Transverse colon (tissue), 4 donors: ENCODE measurements around the gene MEGF9. TPM values are rescaled to one million over a fixed set of nuclear protein-coding genes. Genes with fewer than 3 reads are reported as not detected.

Source experiments
- DNase-seq: peaks from one replicate; pipeline ENCODE4 v3.0.0-alpha.2; 2019
- H3K27ac ChIP-seq, 4 donors: fragments of 200-600 bp; sonication (generic); 2 replicates each; pipeline ENCODE4 v1.5.1; 2016 to 2018; ENCODE audit warnings: inconsistent platforms in 4 of 4
- H3K27me3 ChIP-seq: fragments of 200-600 bp; sonication (generic); 2 replicates; pipeline ENCODE4 v1.5.1; 2017; ENCODE audit warnings: inconsistent platforms
- H3K36me3 ChIP-seq, 4 donors: fragments of 200-600 bp; sonication (generic); 2 replicates each; pipeline ENCODE4 v1.5.1; 2017 to 2019; ENCODE audit warnings: inconsistent platforms in 4 of 4
- H3K4me1 ChIP-seq, 4 donors: fragments of 200-600 bp; sonication (generic); 2 replicates each; pipeline ENCODE4 v1.5.1; 2017 to 2020; ENCODE audit warnings: inconsistent platforms in 4 of 4
- H3K4me3 ChIP-seq, 4 donors: fragments of 200-600 bp; sonication (generic); 1 replicate in 1 of 4; 2 replicates in 3 of 4; pipeline versions ENCODE4 v1.5.1 to v1.6.1; 2017 to 2019; ENCODE audit warnings: inconsistent platforms in 4 of 4
- H3K9me3 ChIP-seq, 2 donors: fragments of 200-600 bp; sonication (generic); 2 replicates each; pipeline ENCODE4 v1.5.1; 2017 to 2019; ENCODE audit warnings: inconsistent platforms in 2 of 2
- CTCF ChIP-seq, 5 experiments: fragments of 200-600 bp in 3 of 5; fragments of 450-650 bp in 2 of 5; sonication (generic) in 3 of 5; IDR thresholded peaks; 1 replicate in 2 of 5; 2 replicates in 3 of 5; pipeline ENCODE4 v1.5.1; 2016 to 2017; ENCODE audit warnings: antibody characterized with exemption in 5 of 5, inconsistent platforms in 3 of 5, mild to moderate bottlenecking in 2 of 5, moderate library complexity in 1 of 5
- EP300 ChIP-seq: sonication (generic); formaldehyde crosslinking; IDR thresholded peaks from one replicate; pipeline ENCODE4 v1.6.1; 2017; ENCODE audit warnings: antibody characterized with exemption, low read depth
- POLR2A ChIP-seq: fragments of 450-650 bp; IDR thresholded peaks from one replicate; pipeline ENCODE4 v1.6.1; 2016; ENCODE audit warnings: antibody characterized with exemption, mild to moderate bottlenecking, moderate library complexity
- POLR2AphosphoS5 ChIP-seq, 3 donors: sonication (generic); formaldehyde crosslinking; IDR thresholded peaks; one replicate each; pipeline ENCODE4 v1.6.1; 2016; ENCODE audit warnings: antibody characterized with exemption in 3 of 3
- WGBS, 2 donors: methylation state at CpG; one replicate each; pipeline ENCODE4 v1.1.5; 2018; ENCODE audit warnings: low coverage in 1 of 2; 5-methylcytosine and 5-hydroxymethylcytosine counted together
- in situ Hi-C, 4 donors: fragments of 200-750 bp; cut with MboI; loops; one replicate each; pipeline versions ENCODE4 v1.15.0 to v1.15.1; 2017; ENCODE audit warnings: low sequenced_read_pairs in 3 of 4, low pct_ligation_motif_present in 1 of 4, low pct_unique_long_range_greater_than_20kb in 1 of 4
- intact Hi-C: fragments of 100-400 bp; cut with DNase I; formaldehyde crosslinking; loops from one replicate; pipeline ENCODE4 v1.15.1; 2023; ENCODE audit warnings: low total_unique reads
- total RNA-seq, 4 donors: library from RNA; depleted of rRNA; stranded (reverse); fragments of >200 nt; gene quantifications; one replicate each; pipeline ENCODE4 v1.1.0, GENCODE V29; 2016

Gene MEGF9
- total RNA-seq, 4 donors from 2014 or later, result 6.7 to 17.9 (median 12.7) TPM

- in situ Hi-C loops (no loop called here), intact Hi-C loops (no loop called here)
- Histone ChIP-seq H3K27me3 (no peaks in the 10 kb centered on the region), H3K4me3 (peak within 1 kb of the TSS; percentile 88 to 99 (median 90)), H3K27ac (peak within 1 kb of the TSS; percentile 73 to 85 (median 80)), H3K4me1 (peaks cover 0 to 22% (median 14%) of the 10 kb centered on the region in 4 donors), H3K9me3 (no peaks in the 10 kb centered on the region), H3K36me3 (no peaks in the 10 kb centered on the region)
- peak; percentile 95 for DNase-seq
- TF ChIP-seq POLR2A (peak; percentile 43), POLR2AphosphoS5 (IDR thresholded peaks at IDR 0.05) (peak; percentile 58 to 67 (median 62)), EP300 (no peak)
- 12 to 20% methylated on average over 5 to 32 of the region's 33 CpGs for WGBS, 2 donors
These were observed 134.0 kb downstream of the MEGF9 start, which contains the start of gene CDK5RAP2 for GRCh38 chr9:120580051-120580896. CDK5RAP2 (minus strand) TSS chr9:120580167; CDS start chr9:120579978, 189 bp downstream.

- intact Hi-C loops (no loop called here), in situ Hi-C loops (no loop called here)
- peak overlapping the region; percentile 88 to 99 (median 90) for H3K4me3 ChIP-seq
- no peak for TF ChIP-seq EP300
- no peak for TF ChIP-seq POLR2A
- TF ChIP-seq POLR2AphosphoS5 (IDR thresholded peaks at IDR 0.05), result no peak
- no peaks in the 10 kb centered on the region for H3K36me3 ChIP-seq
- no peak for DNase-seq
- H3K27ac ChIP-seq, result peak overlapping the region; percentile 73 to 85 (median 80)
- peaks cover 0 to 22% (median 14%) of the 10 kb centered on the region in 4 donors for H3K4me1 ChIP-seq
- H3K27me3 ChIP-seq, result no peaks in the 10 kb centered on the region
- no peaks in the 10 kb centered on the region for H3K9me3 ChIP-seq
- WGBS, 2 donors, result 8 to 20% methylated on average over 1 to 24 of the region's 31 CpGs
These were observed 134.9 kb downstream of the MEGF9 start for GRCh38 chr9:120579139-120580050.

- Histone ChIP-seq H3K9me3 (no peaks in the 10 kb centered on the region), H3K36me3 (peaks cover 0 to 23% (median 6%) of the 10 kb centered on the region in 4 donors), H3K4me1 (peaks cover 0 to 12% (median 9%) of the 10 kb centered on the region in 4 donors), H3K27ac (no peak overlapping the region), H3K4me3 (no peak overlapping the region), H3K27me3 (no peaks in the 10 kb centered on the region)
- intact Hi-C loops (no loop called here), in situ Hi-C loops (no loop called here)
- no peak for DNase-seq
- no peak for TF ChIP-seq POLR2A
- no peak for TF ChIP-seq EP300
- no peak for TF ChIP-seq CTCF (IDR thresholded peaks at IDR 0.05)
- no peak for TF ChIP-seq POLR2AphosphoS5 (IDR thresholded peaks at IDR 0.05)
- 83 to 90% methylated on average over 2 of the region's 2 CpGs for WGBS, 2 donors
These were observed 139.8 kb downstream of the MEGF9 start for GRCh38 chr9:120574473-120574872.

GRCh38 chr9:120572472-120572871 is 141.8 kb downstream of the MEGF9 start:
- WGBS, 2 donors, result 100% methylated on average over 1 of the region's 1 CpG
- Histone ChIP-seq H3K27me3 (no peaks in the 10 kb centered on the region), H3K4me3 (no peak overlapping the region), H3K9me3 (no peaks in the 10 kb centered on the region), H3K27ac (no peak overlapping the region), H3K4me1 (no peaks in the 10 kb centered on the region), H3K36me3 (peaks cover 0 to 42% (median 13%) of the 10 kb centered on the region in 4 donors)
- no peak for TF ChIP-seq POLR2A
- no peak for TF ChIP-seq POLR2AphosphoS5 (IDR thresholded peaks at IDR 0.05)
- no peak for TF ChIP-seq CTCF (IDR thresholded peaks at IDR 0.05)
- TF ChIP-seq EP300, result no peak
- intact Hi-C loops, result no loop called here
- in situ Hi-C loops, result no loop called here
- DNase-seq, result no peak
